Bronchial epithelial cell (primary cell): ENCODE data around the gene VN1R5. TPM values are rescaled to one million over a fixed set of nuclear protein-coding genes. Genes with fewer than 3 reads are reported as not detected.
"Not testable (repeated sequence)": the region's sequence is repeated elsewhere in the genome, so short reads cannot be mapped to it uniquely, and the experiment has no call there.

Source experiments
- DNase-seq: peaks from one replicate; pipeline ENCODE4 v3.0.0-alpha.2; 2010; ENCODE audit warnings: low read depth
- FAIRE-seq: peaks from 2 replicates; lab custom pipeline; 2011; peaks lifted over from hg19 to GRCh38; lab: Jason Lieb, UNC
- H3K27me3 ChIP-seq: 2 replicates; pipeline ENCODE4 v1.5.1; 2011; ENCODE audit warnings: low read length; ENCODE audit not compliant: control insufficient read depth, insufficient read depth
- H3K36me3 ChIP-seq: 2 replicates; pipeline ENCODE4 v1.5.1; 2011; ENCODE audit warnings: low read length; ENCODE audit not compliant: control insufficient read depth, insufficient read depth
- H3K4me3 ChIP-seq: 2 replicates; pipeline ENCODE4 v1.5.1; 2011; ENCODE audit warnings: mild to moderate bottlenecking, low read depth, low read length, control low read depth
- CTCF ChIP-seq: IDR thresholded peaks from 2 replicates; pipeline ENCODE4 v1.5.1; 2011; ENCODE audit warnings: mild to moderate bottlenecking, moderate library complexity, low read length, control low read depth, inconsistent platforms; ENCODE audit not compliant: insufficient read depth, severe bottlenecking
- total RNA-seq: library from RNA; depleted of rRNA; stranded (reverse); fragments of >200 nt; gene quantifications from 2 replicates; pipeline ENCODE4 v1.2.1, GENCODE V29; 2014

The VN1R5 gene
- total RNA-seq, 1 donor from 2014 or later: not detected

GRCh38 chr1:247288341-247288740 is 32.5 kb downstream of the VN1R5 start:
- TF ChIP-seq CTCF: no peak
- DNase-seq: no peak

DNA sequence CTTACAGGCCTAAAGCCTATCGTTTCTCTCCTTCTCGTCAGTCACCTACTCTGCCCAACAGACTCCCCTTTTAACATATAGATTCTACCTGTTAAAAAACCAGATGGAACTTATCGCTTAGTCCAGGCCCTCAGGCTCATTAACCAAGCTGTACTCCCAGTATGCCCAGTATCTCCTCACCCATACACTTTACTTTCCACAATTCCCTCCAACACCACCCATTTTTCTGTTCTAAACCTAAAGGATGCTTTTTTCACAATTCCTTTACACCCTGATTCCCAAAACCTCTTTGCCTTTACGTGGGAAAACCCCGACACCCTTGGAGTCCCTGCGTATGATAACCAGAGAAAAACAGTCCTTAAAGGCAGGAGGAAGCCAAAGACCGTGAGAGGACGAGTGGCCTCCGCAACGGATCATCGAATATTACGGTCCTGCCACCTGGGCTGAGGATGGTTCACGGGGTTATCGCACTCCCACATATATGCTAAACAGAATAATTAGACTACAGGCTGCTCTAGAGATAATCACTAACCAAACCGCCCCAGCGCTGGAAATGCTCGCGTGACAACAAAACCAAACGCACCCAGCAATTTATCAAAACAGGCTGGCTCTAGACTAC is 33.5 kb downstream of the VN1R5 start:
- not testable (repeated sequence) for H3K27me3 ChIP-seq, FAIRE-seq, DNase-seq, H3K4me3 ChIP-seq, H3K36me3 ChIP-seq

More at GRCh38 chr1:247288341-247288740, 32.5 kb downstream of the VN1R5 start:
- H3K4me3 ChIP-seq: no peak overlapping the region
- no peaks in the 10 kb centered on the region for H3K27me3 ChIP-seq
- no peak for FAIRE-seq
- H3K36me3 ChIP-seq: no peaks in the 10 kb centered on the region

- DNase-seq (no peak), FAIRE-seq (no peak)
- no peak for TF ChIP-seq CTCF
These were observed 34.7 kb downstream of the VN1R5 start for GRCh38 chr1:247290576-247290975.

DNA sequence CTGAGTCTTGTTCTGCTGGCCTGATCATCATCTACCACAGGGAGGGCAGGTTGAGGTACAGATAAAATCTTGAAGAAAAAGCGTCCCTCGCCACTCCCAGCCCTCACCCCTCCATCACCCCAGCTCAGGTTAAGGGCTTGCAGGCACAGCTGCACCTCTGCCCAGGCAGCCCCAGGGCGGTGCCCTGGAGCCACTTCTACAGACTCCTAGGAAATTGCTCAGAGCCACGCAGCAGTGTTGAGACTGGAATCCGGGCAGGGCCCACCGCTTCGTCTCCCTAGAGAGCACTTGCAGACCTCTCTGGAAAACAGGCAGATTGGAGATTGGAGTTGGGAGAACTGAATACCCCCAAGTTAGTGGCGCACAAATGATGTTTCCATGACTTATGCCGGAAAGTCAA is 35.3 kb downstream of the VN1R5 start:
- Histone ChIP-seq H3K4me3 (no peak overlapping the region), H3K36me3 (no peaks in the 10 kb centered on the region), H3K27me3 (no peaks in the 10 kb centered on the region)
- FAIRE-seq: no peak
- DNase-seq: no peak
- TF ChIP-seq CTCF: no peak

More at GRCh38 chr1:247290576-247290975, 34.7 kb downstream of the VN1R5 start:
- Histone ChIP-seq H3K27me3 (no peaks in the 10 kb centered on the region), H3K4me3 (no peak overlapping the region), H3K36me3 (no peaks in the 10 kb centered on the region)

GRCh38 chr1:247291833-247292561 is 36.1 kb downstream of the VN1R5 start:
- no peak for DNase-seq
- no peak for TF ChIP-seq CTCF
- FAIRE-seq: no peak
- Histone ChIP-seq H3K4me3 (no peak overlapping the region), H3K36me3 (no peaks in the 10 kb centered on the region), H3K27me3 (no peaks in the 10 kb centered on the region)

- DNase-seq (no peak), FAIRE-seq (no peak)
- Histone ChIP-seq H3K27me3 (no peaks in the 10 kb centered on the region), H3K36me3 (no peaks in the 10 kb centered on the region), H3K4me3 (no peak overlapping the region)
- no peak for TF ChIP-seq CTCF
These were observed 37.2 kb downstream of the VN1R5 start for GRCh38 chr1:247293047-247293446.
